HG03108 (cell line): ENCODE results near the gene MADCAM1.

Source experiments
- ATAC-seq: cut with Tn5 transposase; IDR thresholded peaks from one replicate; pipeline ENCODE4 v1.9.1; 2021; ENCODE audit warnings: moderate library complexity; ENCODE audit not compliant: unreplicated experiment

The MADCAM1 gene

GRCh38 chr19:488505-489417, 7.5 kb upstream of the MADCAM1 start:
- peak; percentile 88 for ATAC-seq

GRCh38 chr19:489418-490196, 6.7 kb upstream of the MADCAM1 start:
- ATAC-seq, result peak; percentile 18

- no peak for ATAC-seq
Measured at GRCh38 chr19:491146-491741, 5.0 kb upstream of the MADCAM1 start.

- no peak for ATAC-seq
Measured at GRCh38 chr19:492091-492531, 4.2 kb upstream of the MADCAM1 start.

- no peak for ATAC-seq
Measured at GRCh38 chr19:493391-494170, 2.7 kb upstream of the MADCAM1 start.

GRCh38 chr19:494171-495080, 1.9 kb upstream of the MADCAM1 start:
- ATAC-seq, result no peak

GRCh38 chr19:495081-495401, 1.2 kb upstream of the MADCAM1 start:
- ATAC-seq, result no peak

GRCh38 chr19:495402-496111, 729 bp upstream of the MADCAM1 start:
- no peak for ATAC-seq

- ATAC-seq, result no peak
Measured at GRCh38 chr19:496986-497385, 700 bp downstream of the MADCAM1 start.

- ATAC-seq, result no peak
Measured at GRCh38 chr19:497491-497868, 1.2 kb downstream of the MADCAM1 start.

GRCh38 chr19:497869-498510, 1.7 kb downstream of the MADCAM1 start:
- ATAC-seq, result no peak

GRCh38 chr19:498511-498891, 2.2 kb downstream of the MADCAM1 start:
- ATAC-seq, result no peak

GRCh38 chr19:498977-499623, 2.8 kb downstream of the MADCAM1 start:
- no peak for ATAC-seq

GRCh38 chr19:501646-502045, 5.4 kb downstream of the MADCAM1 start:
- no peak for ATAC-seq

GRCh38 chr19:504616-505015, 8.3 kb downstream of the MADCAM1 start:
- no peak for ATAC-seq

- ATAC-seq, result peak; percentile 53
Measured at GRCh38 chr19:506404-507285, 10.4 kb downstream of the MADCAM1 start.
